ENCODE measurements around the gene S100B. TPM values are rescaled to one million over a fixed set of nuclear protein-coding genes. Genes with fewer than 3 reads are reported as not detected.

Gene S100B
- total and polyA plus RNA-seq, 2 of the 8 experiments (the other 6 are each of a cell fraction or from before 2014, with no cell fraction given), result 0.36 to 0.69 TPM

- peaks cover 0 to 4% of the 10 kb centered on the region in 2 experiments; a peak in 1 of 4 replicates for H3K9me3 ChIP-seq (ENCODE audit: insufficient read depth in 2 of 2, low read depth in 1 of 2, low read length in 1 of 2)
- no peak overlapping the region for H4K5ac ChIP-seq (ENCODE audit: insufficient read length, low read depth, low read length)
- H3K79me2 ChIP-seq (ENCODE audit: control insufficient read depth in 1 of 2, insufficient read depth in 2 of 2, low read length in 2 of 2), result no peaks in the 10 kb centered on the region
- peaks cover 6% of the 10 kb centered on the region for H3K79me1 ChIP-seq (ENCODE audit: low read depth, low read length)
- no peak overlapping the region for H3K4me3 ChIP-seq (ENCODE audit: extremely low read depth in 1 of 4, insufficient read depth in 2 of 4, low read depth in 3 of 4, low read length in 4 of 4)
- H3K18ac ChIP-seq (ENCODE audit: extremely low read depth, low read length), result no peak overlapping the region
- H2BK15ac ChIP-seq (ENCODE audit: low read length), result no peak overlapping the region
- H3K27ac ChIP-seq (ENCODE audit: low read depth, low read length), result no peak overlapping the region
- no peak overlapping the region for H3K56ac ChIP-seq (replicated peaks; ENCODE audit: insufficient read length, low read depth, low read length)
- no peak overlapping the region for H3K9ac ChIP-seq (replicated peaks in 1 of 4; ENCODE audit: extremely low read depth in 1 of 4, low read depth in 3 of 4, low read length in 3 of 4)
- H2AFZ ChIP-seq (ENCODE audit: low read length), result no peak overlapping the region
- H2AK5ac ChIP-seq (ENCODE audit: low read depth, low read length), result no peak overlapping the region
- H3K23me2 ChIP-seq (ENCODE audit: low read depth, low read length), result no peaks in the 10 kb centered on the region; the same call in 1 of the 2 replicates
- CTCF ChIA-PET (ENCODE audit: partially characterized antibody), result no interaction called here
- no peak overlapping the region for H3K4ac ChIP-seq (replicated peaks; ENCODE audit: insufficient read length, low read depth, low read length)
- no peak overlapping the region for H4K91ac ChIP-seq (replicated peaks; ENCODE audit: insufficient read length, low read length)
- H2BK5ac ChIP-seq (ENCODE audit: low read depth, low read length), result no peak overlapping the region
- no peak overlapping the region for H2BK120ac ChIP-seq (replicated peaks; ENCODE audit: low read depth, low read length)
- 93% methylated on average over 7 of the region's 7 CpGs; no CpG with 5 or more reads in 1 of the 2 experiments for WGBS, 2 experiments (ENCODE audit: extremely low coverage in 1 of 2, insufficient coverage in 1 of 2, insufficient read length in 1 of 2, insufficient replicate concordance in 2 of 2, low coverage in 1 of 2, low lambda C conversion rate in 2 of 2, missing lambda C conversion rate in 1 of 2)
- no peaks in the 10 kb centered on the region for H3K4me1 ChIP-seq (replicated peaks in 1 of 4; ENCODE audit: control insufficient read depth in 3 of 4, insufficient read depth in 4 of 4, low read length in 3 of 4)
- no peak overlapping the region for H4K8ac ChIP-seq (ENCODE audit: extremely low read depth, insufficient read depth, low read length)
- H3K27me3 ChIP-seq (replicated peaks in 1 of 4; ENCODE audit: control insufficient read depth in 3 of 4, extremely low read depth in 1 of 4, insufficient read depth in 3 of 4, low read length in 3 of 4), result no peaks in the 10 kb centered on the region
- H2BK12ac ChIP-seq (ENCODE audit: low read depth, low read length), result no peak overlapping the region
- no peak overlapping the region for H3K4me2 ChIP-seq (ENCODE audit: insufficient read depth in 1 of 2, low read depth in 2 of 2, low read length in 2 of 2)
- no peak for FAIRE-seq
- H3K36me3 ChIP-seq (ENCODE audit: control insufficient read depth in 2 of 4, insufficient read depth in 4 of 4, low read length in 3 of 4), result peaks cover 2 to 62% (median 29%) of the 10 kb centered on the region in 4 experiments; a peak in 7 of 8 replicates
- TF ChIP-seq POLR2A (IDR thresholded peaks at IDR 0.05; ENCODE audit: control extremely low read depth in 1 of 2, low read depth in 2 of 2, low read length in 2 of 2), result no peak
- no peak for TF ChIP-seq NANOG (IDR thresholded peaks at IDR 0.05; ENCODE audit: insufficient read depth, low read depth, low read length, poor library complexity, severe bottlenecking)
- TF ChIP-seq HDAC2 (IDR thresholded peaks at IDR 0.05; ENCODE audit: borderline replicate concordance in 1 of 2, low read depth in 2 of 2, low read length in 2 of 2), result no peak
- TF ChIP-seq ATF3 (IDR thresholded peaks at IDR 0.05; ENCODE audit: insufficient read depth, low read depth, low read length), result no peak
- no peak for DNase-seq (ENCODE audit: low read depth in 1 of 2, low spot score in 2 of 2)
- no peak overlapping the region for H3K23ac ChIP-seq (ENCODE audit: insufficient read length)
- no peak overlapping the region for H2BK20ac ChIP-seq (ENCODE audit: low read length)
- POLR2A ChIA-PET (ENCODE audit: partially characterized antibody), result no interaction called here
- peaks cover 3 to 15% of the 10 kb centered on the region in 2 experiments for H4K20me1 ChIP-seq (replicated peaks in 1 of 2; ENCODE audit: control insufficient read depth in 1 of 2, insufficient read depth in 2 of 2, low read length in 2 of 2)
- H3K14ac ChIP-seq (ENCODE audit: insufficient read length), result no peak overlapping the region
These were observed 46.2 kb upstream of the S100B start for GRCh38 chr21:46651121-46651520.

Measured in H1 (cell line).